GM19328 (cell line): ENCODE measurements around the gene ANKRD13A.
"Not testable (repeated sequence)": the region's sequence is repeated elsewhere in the genome, so short reads cannot be mapped to it uniquely, and the experiment has no call there.

Experiments
- ATAC-seq: cut with Tn5 transposase; IDR thresholded peaks from one replicate; pipeline ENCODE4 v1.9.1; 2021; ENCODE audit warnings: mild to moderate bottlenecking, moderate library complexity; ENCODE audit not compliant: unreplicated experiment

The ANKRD13A gene

DNA sequence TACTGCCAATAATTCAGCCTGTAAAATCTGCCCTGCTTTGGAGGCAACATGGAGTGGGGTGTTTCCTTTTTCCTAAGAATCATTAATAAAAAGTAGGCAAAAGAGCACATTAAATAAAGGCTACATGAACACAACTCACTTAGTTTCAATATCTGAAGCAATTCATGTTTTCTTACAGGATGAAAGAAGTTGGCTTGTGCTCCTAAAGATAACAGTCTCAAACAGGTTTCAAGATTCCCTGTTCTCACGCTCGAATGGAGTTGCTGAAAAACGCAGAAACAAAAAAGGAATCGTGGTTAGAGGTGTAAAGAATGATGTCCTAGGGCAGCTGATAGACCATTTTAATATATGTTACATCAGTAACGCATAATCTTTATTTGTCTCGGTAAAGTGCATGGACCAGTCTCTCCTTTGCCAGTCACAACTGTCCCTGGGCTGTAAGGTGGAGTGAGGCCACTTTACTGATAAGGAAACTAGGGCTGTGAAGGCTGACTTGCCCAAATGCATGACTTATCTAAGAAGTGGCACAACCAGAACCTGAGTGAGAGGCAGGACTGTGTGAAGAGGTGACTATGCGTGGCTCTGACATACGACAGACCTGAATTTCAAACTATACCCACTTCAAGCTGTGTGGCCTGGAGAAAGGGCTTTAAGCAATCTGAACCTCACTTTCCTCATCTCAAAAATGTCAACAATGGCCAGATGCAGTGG lies 15.6 kb upstream of the ANKRD13A start:
- no peak for ATAC-seq

DNA sequence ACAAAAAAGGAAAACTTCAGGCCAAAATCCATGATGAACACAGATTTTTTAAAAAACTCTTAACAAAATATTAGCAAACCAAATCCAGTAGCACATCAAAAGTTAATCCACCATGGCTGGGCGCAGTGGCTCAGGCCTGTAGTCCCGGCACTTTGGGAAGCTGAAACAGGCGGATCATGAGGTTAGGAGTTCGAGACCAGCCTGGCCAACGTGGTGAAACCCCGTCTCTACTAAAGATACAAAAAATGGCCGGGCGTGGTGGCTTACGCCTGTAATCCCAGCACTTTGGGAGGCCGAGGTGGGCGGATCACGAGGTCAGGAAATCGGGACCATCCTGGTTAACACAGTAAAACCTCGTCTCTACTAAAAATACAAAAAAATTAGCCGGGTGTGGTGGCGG lies 13.0 kb upstream of the ANKRD13A start:
- not testable (repeated sequence) for ATAC-seq

DNA sequence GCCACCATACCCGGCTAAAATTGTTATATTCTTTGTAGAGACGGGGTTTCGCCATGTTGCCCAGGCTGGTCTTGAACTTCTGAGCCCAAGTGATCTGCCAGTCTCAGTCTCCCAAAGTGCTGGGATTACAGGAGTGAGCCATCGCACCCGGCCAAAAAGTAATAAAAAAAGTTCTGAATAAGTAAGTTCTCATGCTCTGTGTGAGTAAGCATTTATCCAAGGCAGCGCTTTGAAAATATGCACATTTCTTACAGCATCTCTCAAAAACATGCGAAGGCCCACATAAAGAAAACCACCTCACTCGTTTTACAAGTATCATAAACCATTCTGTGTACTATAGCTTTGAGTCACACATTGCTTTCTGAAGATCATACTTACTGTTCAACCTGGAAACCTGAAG lies 11.6 kb upstream of the ANKRD13A start:
- no peak for ATAC-seq

DNA sequence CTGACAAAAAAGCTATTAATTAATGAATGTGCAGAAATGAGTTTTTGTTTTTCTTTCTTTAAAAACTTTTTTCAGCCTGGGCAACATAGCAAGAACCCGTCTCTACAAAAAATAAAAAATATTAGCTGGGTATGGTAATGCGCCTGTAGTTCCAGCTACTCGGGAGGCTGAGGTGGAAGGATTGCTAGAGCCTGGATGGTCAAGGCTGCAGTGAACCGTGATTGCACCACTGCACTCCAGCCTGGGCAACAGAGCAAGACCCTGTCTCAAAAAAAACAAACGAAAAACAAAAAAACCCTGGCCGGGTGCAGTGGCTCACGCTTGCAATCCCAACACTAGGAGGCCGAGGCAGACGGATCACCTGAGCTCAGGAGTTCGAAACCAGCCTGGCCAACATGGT lies 11.0 kb upstream of the ANKRD13A start:
- ATAC-seq, result no peak

DNA sequence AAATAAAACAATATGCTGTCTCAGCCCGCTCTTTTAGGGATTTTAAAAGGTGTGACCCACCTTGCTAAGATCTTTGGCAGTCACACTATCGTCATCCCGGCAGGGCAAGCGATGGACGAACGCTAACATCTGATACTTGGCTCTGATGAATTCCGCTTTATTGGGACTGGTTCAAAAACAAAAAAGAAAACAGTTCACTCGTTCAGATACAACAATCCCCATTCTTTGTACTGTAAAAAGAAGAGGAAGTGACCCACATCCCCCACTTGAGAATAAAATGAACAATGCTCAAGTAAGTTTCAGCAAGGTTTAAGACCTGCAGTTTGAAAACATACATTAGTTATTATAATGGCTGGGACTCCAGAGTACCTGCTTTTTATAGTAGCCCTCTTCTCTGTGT lies 10.3 kb upstream of the ANKRD13A start:
- ATAC-seq, result no peak

DNA sequence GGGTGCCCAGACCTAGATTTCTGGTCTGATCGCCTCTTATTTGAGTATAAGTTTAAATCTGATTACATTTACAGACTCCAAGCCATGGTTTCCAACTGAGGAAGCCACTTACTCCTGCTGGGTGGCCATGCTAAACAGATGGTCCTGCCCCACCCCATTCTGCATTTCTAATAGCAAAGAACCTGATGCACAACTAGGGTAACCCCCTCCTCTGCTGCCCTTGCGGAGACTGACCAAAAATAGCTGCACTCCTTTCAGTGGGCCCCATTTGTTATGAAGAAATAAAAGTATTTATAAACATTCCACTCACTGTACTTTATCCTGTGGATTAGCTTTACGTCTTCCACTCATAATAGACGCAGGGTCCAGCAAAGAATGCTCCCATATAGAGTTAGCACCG lies 9.8 kb upstream of the ANKRD13A start:
- ATAC-seq, result no peak

DNA sequence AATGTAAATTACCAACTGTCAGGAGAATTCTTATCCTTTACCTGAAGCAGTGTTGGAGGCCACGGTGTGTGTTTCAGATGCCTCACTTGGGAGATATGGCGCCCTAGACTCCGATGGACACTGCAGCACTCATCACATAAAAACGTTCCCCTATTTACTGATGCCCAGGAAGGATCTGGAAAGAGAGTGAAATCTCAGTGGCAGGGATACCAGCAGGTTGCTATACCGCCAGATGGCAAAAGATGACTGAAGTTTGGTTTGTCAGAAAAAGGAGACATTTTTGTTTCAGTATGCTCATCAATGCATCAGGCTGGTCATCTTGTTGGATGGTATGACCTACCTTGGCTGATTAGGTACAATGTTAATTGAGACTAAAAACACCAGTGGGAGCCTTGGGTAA lies 7.6 kb upstream of the ANKRD13A start:
- ATAC-seq, result no peak

DNA sequence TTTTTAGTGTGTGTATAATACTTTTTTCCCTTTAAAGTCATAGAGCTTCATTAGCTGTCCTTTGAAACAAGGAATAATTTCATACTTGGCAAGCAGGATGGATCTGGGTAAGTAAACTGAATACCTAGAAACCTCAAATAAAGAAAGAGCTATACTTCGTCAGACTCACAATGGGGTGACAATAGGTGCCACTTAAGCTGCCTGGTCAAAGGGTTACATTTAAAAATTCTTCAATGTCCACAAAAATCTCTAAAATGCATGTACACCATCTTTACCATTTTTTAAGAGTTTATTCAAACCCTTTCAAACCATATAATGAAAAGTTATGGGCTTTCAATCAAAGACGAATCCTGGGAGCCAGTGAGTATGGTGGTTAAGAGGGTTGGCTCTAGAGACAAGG lies 6.1 kb upstream of the ANKRD13A start:
- no peak for ATAC-seq

DNA sequence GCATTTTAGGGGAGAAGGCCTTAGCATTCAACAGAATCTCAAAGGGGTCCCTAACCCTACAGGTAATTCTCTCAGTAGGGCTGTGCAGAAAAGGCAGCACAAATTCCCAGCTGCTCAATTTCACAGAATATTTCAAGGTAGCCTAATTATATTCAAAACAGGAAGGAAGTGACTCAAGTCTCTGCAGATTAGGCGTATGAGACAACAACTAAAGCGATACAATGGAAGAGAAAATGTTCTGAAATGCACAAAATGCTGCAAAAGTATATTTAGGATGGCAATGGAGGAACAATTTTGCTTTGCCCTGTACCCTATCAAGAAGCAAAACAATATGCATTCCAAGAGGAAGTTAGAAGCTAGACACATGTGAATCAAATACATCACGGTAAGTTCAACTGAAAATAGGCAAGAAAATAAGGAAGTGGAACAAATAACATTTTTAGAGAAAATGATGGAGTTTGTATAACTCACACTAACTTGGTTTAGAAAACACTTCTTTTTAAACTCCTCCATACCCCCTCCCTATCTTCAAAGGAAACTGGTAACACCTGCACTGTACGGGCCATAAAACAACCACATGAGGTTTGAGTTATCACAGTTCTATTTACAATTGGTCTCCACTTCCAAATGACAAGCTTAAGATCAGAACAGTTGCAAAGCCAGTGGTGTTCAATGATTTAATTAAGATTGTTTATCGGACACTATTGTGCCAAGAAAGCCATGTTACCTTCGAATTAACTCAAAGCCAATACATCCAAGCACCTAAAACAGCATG lies 4.6 kb upstream of the ANKRD13A start:
- no peak for ATAC-seq

DNA sequence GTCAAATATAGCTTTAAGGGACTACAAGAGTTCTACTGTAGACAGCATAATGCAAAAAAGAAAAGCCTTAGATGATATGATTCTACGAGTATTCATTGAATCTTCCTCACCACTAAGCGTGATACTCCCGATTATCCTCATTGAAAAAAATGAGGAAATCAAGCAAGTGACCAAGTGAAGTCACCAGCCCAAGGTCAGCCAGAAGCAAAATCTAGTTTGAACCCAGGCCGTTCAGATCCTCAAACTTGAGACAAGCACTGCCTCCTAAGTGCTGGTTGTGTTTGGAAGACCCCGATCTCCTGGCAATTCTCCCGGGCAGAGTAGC lies 3.9 kb upstream of the ANKRD13A start:
- ATAC-seq, result no peak

DNA sequence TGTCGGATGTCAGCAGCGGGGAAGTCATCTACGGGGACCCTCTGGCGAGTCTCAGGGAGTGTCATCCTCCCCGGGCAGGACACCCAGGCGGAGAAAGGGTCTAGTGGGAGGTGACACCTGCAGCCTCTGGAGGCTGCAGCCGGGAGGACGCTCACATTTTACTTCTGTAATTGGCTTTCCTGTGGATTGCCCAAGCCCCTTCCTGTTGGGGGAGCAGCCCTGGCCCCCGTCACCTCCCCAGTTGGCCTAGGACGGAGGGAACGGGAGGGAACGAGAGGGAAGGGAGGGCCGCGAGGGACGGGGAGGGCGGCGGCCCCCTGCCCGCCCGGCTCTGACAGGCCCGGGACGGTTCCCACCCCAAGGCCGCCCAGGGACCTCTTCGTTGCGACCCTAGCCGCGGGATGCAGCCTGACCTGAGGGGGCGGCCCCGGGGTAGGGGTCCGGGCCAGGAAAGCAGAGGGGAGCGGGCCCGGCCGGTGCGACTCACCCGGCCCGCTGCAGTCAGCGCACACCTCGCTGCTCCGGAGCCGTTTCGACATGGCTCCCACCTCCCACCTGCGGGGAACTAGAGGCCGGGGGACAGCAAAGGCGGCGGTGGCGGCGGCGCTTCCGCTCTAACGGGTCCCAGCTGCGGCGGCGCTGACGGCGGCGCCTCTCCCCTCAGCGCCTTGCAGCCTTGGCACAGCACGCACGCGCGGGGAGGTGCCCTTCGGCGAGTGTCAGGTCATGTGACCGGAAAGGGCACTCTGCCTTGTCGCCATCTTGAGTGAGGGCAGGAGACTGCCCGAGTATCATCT lies 3.3 kb upstream of the ANKRD13A start, which contains the start of gene GIT2:
TSS of gene GIT2 (minus strand) at position 683 of the 797 bp plus-strand sequence. CDS start at position 539, 144 bp downstream.
- peak; percentile 63 for ATAC-seq

DNA sequence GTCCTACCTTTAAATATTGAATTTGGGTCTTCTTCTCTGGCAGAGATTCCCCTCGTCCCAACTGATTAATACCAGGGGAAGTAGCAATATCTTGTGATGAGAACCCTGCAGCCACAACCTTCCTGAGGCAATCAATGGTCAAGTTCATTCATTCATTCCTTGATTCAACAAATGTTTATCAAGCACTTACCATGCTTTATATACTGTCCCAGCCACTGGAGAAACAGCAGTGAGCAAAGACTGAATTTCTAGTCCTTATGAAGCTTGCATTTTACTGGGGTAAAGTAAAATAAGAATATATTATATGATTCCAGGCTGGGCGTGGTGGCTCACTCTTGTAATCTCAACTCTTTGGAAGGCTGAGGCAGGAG lies 2.8 kb upstream of the ANKRD13A start:
- ATAC-seq, result no peak

DNA sequence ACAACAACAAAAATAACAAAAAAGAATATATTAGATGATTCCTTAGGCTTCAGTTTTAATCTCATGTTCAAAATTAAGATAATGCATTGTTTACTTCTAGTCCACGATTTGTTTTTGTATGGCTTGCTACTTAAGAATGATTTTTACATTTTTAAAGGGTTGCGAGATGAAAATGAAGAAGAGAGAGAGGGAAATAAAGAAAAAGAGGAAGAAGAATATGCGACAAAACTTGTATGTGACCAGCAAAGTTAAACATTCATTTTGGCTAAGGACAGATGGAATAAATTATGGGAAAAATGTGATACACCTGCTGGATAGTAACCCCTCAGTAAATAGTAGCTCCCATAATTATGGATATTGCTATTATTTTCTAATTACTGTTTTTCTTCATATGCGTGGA lies 1.8 kb upstream of the ANKRD13A start:
- ATAC-seq, result no peak

DNA sequence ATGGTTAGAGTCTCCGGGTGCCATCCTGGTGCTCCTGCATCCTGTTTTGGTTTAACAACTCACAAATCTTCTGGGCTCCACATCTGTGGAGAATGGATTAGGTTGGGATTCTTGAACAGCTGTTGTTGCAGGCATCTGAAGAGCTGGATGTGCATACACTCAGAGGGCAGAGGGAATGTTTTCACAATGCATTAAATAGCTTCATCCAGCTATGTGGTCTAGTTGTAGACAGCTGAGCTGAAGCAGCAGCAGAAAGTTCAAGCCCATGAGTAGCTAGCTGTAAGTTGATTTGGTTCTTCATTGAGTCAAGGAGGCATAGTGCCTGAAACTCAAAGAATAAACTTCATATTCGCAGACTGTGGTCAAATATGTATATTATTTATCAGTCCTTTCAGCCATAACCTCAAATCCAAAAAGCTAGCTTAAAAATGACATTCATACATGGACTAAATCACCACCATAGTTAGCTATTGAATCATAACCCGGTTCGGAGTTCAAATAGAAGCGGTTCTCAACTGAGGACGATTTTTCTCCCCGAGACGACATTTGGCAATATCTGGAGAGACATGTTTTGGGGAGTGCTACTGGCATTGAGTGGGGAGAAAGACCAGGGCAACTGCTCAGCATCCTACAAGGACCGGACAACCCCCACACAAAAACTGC lies 858 bp upstream of the ANKRD13A start:
- ATAC-seq, result no peak

DNA sequence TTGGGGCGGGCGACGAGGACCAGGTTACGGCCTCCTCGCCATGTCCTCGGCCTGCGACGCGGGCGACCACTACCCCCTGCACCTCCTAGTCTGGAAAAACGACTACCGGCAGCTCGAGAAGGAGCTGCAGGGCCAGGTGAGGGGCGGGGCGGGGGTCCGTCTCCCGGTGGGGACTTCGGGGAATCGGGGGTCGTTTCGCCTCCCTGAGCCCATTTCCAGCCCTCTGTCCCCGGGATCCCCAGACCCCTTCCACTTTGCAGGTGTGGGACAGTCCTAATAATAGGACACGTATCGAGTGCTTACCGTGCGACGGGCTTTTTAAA lies 380 bp downstream of the ANKRD13A start:
- ATAC-seq, result no peak

DNA sequence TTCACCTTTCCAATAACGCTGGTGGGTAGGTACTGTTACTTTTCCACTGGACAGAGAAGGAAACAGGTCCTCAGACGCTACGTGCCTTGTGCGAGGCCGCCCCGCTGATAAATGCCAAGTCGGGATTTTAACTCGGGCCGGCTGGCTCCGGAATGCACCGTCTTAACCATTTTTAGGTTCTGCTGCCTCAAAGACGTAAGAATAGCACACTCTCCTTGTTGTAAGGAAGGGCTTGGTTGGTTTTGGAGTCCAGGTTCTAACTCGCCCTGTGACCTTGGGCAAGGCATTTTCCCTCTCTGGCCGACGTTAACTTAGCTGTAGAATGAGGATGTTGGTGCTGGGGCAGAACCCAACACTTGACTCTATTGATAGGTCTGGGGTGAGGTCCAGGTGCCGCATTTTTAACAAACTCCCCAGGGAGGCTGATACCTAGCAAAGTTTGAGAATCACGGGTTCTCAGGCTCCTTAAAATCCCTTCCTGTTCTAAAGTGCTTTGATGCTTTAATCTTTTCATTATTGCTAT lies 814 bp downstream of the ANKRD13A start:
- no peak for ATAC-seq

DNA sequence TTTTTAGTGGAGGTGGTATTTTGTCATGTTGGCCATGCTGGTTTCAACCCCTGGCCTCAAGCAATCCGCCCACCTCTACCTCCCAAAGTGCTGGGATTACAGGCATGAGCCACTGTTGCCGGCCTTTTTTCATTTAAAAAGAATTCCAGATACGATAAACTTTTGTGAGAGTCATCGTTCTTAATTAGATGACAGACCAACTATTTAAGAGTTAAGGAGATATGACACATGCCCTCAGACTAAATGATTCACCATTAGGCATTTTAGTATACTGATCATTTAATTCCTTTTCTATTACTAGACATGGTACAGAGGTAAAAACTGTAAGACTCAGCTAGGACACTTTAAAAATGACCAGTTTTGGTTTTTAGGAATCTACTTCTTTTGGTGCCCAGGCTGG lies 2.4 kb downstream of the ANKRD13A start:
- no peak for ATAC-seq

DNA sequence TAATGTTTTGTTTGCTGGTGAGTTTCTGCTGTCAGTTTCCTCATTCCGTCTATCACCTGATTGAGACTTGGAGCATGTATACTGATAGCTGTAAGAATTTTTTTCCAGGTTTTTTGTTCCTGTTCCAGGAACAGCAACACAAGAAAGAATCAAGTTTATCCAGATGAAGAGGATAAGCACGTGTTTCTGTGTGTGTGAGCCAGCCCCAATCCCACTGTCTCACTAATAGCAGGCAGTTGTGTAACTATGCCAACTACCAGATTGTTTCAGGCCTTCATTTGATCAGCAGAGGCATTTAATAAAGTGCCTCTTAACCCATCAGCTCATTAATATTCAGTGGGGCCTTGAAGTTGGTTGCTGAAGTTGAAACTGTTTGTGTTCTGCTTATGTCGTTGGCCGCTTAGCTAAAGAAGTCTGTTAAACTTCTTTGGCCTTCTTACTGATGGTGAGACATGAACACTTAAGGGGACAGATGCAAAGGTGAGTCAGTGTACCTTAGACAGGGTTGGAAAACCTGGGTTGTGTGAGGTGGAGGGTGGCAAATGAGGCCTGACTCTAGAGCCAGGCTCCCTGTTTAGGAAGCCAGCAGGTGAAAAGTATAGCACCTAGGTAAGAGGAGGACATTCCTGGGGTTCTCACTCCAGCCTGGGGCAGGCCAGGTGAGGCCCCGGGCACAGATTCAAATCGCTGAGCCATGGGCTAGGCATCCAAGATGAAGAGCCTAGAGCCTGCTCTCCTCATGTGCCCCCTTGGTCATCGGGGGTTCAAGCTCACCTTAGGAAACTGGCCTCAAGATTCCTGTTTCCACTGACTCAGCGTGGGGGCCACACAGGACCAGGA lies 3.7 kb downstream of the ANKRD13A start:
- ATAC-seq, result no peak

DNA sequence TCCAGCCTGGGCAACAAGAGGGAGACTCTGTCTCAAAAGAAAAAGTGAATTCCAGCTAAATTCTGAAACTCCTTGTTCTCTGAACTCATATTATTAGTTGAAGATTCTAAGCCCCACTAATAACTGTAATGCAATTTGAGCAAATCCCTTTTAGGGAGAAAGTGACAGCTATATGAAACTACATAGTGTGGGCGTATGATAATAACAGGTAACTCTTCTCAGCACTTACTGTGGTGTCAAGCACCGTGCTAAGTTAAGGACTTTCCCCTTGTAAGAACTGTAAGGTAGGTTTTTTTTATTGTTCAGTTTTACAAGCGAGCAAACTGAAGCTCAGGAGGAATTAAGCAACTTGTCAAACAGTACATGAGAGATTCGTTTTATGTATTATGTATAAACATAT lies 5.4 kb downstream of the ANKRD13A start:
- ATAC-seq, result no peak

DNA sequence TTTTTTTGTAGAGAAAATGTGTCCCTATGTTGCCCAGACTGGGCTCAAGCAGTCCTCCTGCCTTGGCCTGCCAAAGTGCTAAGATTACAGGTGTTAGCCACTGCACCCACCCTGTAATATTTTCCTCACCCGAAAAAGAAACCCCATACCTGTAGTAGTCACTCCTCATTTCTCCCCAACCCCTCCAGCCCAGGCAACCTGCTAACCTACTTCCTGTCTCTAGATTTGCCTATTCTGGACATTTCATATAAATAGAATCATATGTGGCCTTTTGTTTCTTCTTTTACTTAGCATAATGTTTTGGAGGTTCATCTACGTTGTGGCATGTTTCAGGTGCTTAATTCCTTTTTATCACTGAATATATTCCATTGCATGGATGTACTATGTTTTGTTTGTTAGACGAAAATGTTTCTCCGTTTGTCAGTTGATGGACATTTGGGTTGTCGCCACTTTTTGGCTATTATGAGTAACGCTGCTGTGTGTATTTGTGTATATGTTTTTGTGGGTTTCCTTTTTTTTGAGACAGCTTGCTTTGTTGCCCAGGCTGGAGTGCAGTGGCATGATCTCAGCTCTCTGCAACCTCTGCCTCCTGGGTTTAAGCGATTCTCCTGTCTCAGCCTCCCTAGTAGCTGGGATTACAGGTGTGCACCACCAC lies 6.2 kb downstream of the ANKRD13A start:
- peak; percentile 42 for ATAC-seq
